Stomach smooth muscle (tissue), 2 donors: Measurements from ENCODE around the gene E2F4.

Source experiments
- H3K27ac ChIP-seq: one replicate; pipeline ENCODE4 v1.7.0; 2013; ENCODE audit warnings: mild to moderate bottlenecking, low read length, inconsistent platforms
- H3K27me3 ChIP-seq, 2 donors: one replicate each; pipeline ENCODE4 v1.7.0; 2013; ENCODE audit warnings: low read length in 2 of 2; ENCODE audit not compliant: insufficient read depth in 2 of 2, control insufficient read depth in 1 of 2
- H3K36me3 ChIP-seq, 2 donors: one replicate each; pipeline ENCODE4 v1.7.0; 2013; ENCODE audit warnings: low read length in 2 of 2; ENCODE audit not compliant: control insufficient read depth in 2 of 2, insufficient read depth in 2 of 2
- H3K4me1 ChIP-seq: one replicate; pipeline ENCODE4 v1.7.0; 2013; ENCODE audit warnings: low read length; ENCODE audit not compliant: control insufficient read depth, insufficient read depth
- H3K4me3 ChIP-seq, 2 donors: one replicate each; pipeline ENCODE4 v1.7.0; 2013; ENCODE audit warnings: low read length in 2 of 2
- H3K9ac ChIP-seq, 2 donors: one replicate each; pipeline ENCODE4 v1.7.0; 2013; ENCODE audit warnings: low read length in 2 of 2, mild to moderate bottlenecking in 1 of 2
- H3K9me3 ChIP-seq, 2 donors: one replicate each; pipeline ENCODE4 v1.7.0; 2013; ENCODE audit warnings: low read length in 2 of 2; ENCODE audit not compliant: control insufficient read depth in 2 of 2
- donor health status: healthy.
- donor health status: Pancreatic carcinoma.

The E2F4 gene, protein sequence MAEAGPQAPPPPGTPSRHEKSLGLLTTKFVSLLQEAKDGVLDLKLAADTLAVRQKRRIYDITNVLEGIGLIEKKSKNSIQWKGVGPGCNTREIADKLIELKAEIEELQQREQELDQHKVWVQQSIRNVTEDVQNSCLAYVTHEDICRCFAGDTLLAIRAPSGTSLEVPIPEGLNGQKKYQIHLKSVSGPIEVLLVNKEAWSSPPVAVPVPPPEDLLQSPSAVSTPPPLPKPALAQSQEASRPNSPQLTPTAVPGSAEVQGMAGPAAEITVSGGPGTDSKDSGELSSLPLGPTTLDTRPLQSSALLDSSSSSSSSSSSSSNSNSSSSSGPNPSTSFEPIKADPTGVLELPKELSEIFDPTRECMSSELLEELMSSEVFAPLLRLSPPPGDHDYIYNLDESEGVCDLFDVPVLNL

DNA sequence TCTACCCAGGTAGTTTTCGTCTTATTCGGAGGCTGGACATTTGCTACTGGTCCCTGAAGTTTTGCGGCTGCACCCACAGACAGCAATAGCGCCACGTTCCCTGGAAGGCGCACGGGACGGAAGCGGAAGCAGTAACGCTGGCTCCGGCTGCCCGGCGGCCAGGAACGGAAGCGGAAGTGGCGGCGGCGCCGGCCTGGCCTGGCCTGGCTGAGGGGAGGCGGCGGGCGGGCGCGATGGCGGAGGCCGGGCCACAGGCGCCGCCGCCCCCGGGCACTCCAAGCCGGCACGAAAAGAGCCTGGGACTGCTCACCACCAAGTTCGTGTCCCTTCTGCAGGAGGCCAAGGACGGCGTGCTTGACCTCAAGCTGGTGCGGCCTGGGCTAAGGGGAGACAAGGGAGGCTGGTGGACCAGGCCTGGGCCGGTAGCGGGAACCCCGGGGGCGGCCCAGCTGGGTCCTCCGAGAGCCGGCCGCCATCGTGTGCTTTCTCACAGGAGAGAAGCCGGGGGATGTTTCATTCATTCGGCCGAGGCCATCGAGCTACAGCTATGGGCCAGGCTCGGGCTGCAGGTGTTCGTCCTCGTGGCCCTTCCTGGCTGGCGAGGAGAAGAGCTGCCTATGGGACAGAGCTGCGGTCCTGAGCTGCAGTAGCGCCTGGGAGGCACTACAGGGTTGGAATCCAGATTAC lies at the start of gene E2F4:
TSS of gene E2F4 (plus strand) at position 161 of the 687 bp plus-strand sequence. CDS start at position 234, 73 bp downstream.
- Histone ChIP-seq H3K9ac (peak within 1 kb of the TSS; percentile 96 to 99), H3K27me3 (no peaks in the 10 kb centered on the region), H3K27ac (peak within 1 kb of the TSS; percentile 55), H3K36me3 (peaks cover 28 to 35% of the 10 kb centered on the region in 2 donors), H3K4me3 (peak within 1 kb of the TSS; percentile 97 to 100), H3K4me1 (peaks cover 27% of the 10 kb centered on the region), H3K9me3 (no peaks in the 10 kb centered on the region)

DNA sequence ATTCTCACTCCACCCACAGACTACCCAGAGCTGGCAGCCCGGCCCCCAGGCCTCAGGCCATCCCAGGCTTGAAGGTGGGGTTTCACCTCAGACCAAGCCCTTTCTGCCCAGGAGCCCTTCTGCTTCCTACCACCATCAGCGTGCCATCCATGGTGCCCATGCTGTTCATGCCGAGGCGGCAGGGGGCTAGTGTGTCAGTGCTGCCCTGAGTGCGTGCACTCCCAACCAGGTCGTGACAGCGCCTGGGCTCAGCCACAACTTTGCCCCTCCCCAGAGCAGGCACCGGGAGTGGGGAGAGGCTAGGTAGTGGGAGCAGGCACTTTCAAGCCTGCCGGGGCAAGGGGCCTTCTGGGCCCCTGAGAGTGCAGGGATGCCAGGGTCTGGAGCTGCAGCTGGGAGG lies 49.6 kb upstream of the E2F4 start:
- Histone ChIP-seq H3K27ac (no peak overlapping the region), H3K9ac (no peak overlapping the region), H3K9me3 (no peaks in the 10 kb centered on the region), H3K4me3 (no peak overlapping the region), H3K4me1 (no peaks in the 10 kb centered on the region), H3K27me3 (no peaks in the 10 kb centered on the region), H3K36me3 (peaks cover 54 to 85% of the 10 kb centered on the region in 2 donors)

DNA sequence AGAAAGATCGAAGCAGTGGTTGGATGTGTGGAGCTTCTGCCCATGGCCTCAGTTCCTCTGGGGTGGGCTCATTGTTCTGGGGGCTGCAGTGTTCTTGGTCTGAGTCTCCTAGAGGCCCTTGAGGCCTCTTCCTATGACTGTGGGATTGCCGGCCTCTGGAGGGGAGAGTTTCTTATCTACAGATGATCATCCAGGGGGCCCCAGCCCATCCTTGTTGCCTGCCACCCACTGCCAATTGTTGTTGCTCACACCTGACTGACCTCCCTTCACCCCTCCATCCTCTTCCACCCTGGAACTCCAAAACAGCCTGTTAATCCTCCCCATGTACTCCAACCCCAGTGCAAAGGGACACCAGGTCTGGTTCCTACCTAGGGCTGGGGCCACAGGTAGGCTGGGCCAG lies 47.0 kb upstream of the E2F4 start:
- Histone ChIP-seq H3K27ac (no peak overlapping the region), H3K4me1 (no peaks in the 10 kb centered on the region), H3K27me3 (no peaks in the 10 kb centered on the region), H3K9me3 (no peaks in the 10 kb centered on the region), H3K4me3 (no peak overlapping the region), H3K36me3 (peaks cover 47 to 77% of the 10 kb centered on the region in 2 donors), H3K9ac (no peak overlapping the region)

DNA sequence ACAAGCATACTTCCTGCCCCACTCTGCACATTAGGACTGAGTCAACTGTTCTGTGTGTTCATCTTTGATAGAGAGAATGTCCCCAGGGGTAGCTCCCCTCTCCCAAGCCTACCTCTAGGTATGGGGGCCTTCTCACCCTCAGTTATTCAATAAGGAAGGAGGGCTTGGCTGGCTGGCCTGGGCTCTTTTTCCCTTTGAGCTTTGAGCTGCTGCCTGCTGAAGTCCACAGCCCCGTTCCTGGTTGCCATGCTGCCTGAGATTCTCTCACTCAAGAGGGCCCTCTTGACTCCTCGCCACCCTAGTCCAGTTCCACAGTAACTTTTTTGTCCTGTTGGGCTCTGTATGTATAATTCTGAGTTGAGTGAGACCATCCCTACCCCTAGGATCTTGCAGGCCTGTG lies 46.2 kb upstream of the E2F4 start:
- H3K9me3 ChIP-seq, result no peaks in the 10 kb centered on the region
- no peak overlapping the region for H3K9ac ChIP-seq
- H3K27me3 ChIP-seq, result no peaks in the 10 kb centered on the region
- peaks cover 40 to 69% of the 10 kb centered on the region in 2 donors for H3K36me3 ChIP-seq
- H3K27ac ChIP-seq, result no peak overlapping the region
- H3K4me1 ChIP-seq, result peaks cover 1% of the 10 kb centered on the region
- H3K4me3 ChIP-seq, result no peak overlapping the region

DNA sequence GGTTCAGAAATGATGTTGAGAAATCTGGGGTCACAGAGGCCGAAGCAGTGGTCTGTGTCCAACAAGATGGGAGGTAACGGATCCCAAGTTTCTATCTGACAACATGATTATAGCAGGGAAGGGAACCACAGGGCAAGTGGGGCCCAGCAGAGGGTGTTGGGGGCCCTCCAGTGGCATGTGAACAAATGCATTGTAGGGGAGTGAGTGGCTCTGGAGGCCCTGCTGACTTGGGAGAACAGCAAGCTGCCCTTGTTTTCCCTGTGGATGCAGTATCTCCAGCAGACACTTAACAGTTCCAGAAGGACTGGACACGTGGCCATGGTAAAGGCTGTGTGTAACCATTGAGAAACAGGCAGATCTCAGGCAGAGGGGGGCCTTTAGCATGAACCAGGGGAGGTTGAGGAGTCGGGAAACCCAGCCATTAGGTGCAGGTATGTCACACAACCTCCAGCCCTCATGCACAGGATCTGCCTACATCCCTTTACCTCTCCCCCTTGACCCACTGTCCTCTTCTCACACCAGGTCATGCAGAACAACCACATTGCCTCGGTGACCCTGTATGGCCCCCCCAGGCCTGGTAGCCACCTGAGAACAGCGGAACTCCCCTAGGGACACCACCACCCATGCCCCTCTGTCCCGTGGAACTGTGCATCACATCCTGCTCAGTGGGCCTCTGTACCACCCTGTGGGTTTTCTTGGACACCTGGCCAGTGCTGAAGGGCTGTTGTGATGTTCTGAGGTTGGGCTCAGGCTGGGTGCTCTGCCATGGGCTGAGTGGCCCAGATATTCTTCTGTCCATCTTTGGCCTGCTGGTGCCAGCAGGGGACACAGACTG lies 45.2 kb upstream of the E2F4 start:
- no peak overlapping the region for H3K27ac ChIP-seq
- peaks cover 10% of the 10 kb centered on the region for H3K4me1 ChIP-seq
- no peaks in the 10 kb centered on the region for H3K9me3 ChIP-seq
- no peak overlapping the region for H3K9ac ChIP-seq
- no peak overlapping the region for H3K4me3 ChIP-seq
- peaks cover 30 to 59% of the 10 kb centered on the region in 2 donors for H3K36me3 ChIP-seq
- H3K27me3 ChIP-seq, result no peaks in the 10 kb centered on the region

DNA sequence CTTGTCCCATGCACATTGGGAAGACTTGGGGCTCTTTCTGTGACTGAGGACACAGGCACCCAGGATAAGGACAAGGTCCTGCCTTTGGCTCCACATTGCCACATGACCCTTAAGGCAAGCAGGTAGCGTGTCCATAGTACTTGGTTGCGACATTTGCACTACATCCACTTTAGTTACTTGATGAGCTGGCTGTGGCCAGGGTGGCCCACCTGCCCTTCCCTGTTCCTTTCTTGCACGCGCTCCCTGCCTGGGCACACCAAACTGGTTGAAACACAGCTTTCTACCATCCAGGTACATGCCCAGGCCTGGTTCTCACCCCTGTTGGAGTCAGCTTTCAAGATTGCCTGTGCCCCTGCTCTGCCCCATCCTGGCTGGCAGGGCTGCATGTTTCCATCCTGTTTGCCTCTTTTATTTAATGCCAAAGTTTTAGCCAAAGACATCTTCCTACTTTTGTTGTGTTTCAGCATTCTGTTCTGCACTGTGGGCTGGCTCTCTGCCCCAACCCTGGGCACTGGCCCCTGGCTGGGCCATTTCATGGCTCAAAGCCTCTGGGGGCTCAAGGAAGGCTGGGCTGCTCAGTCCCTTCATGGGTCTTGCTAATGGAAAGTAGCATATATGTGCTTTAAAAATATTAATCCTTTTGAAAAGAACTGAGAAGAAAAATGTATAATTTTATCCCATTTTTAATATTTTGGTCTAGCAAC lies 44.4 kb upstream of the E2F4 start:
- peaks cover 27 to 52% of the 10 kb centered on the region in 2 donors for H3K36me3 ChIP-seq
- no peaks in the 10 kb centered on the region for H3K9me3 ChIP-seq
- H3K9ac ChIP-seq, result no peak overlapping the region

DNA sequence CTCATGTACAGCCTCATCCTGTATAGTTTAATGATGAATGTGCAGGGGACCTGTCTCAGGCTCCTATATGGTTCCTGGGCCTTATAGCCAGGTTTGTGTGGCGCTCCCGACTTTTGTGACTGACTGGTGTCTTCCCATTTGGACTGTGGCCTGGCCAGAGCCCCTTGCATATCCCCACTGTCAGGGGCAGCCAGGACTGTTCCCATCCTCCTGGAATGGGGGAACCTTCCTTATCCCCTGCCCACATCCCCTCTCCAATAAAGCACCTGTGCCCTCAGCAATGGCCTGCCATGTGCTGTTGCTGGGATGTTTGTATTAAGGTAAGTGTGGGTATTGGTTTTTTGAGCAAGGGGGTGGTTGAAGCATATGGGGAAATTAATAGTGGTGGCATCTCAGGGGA lies 43.7 kb upstream of the E2F4 start:
- Histone ChIP-seq H3K27me3 (peaks cover 0 to 2% of the 10 kb centered on the region in 2 donors), H3K9ac (no peak overlapping the region), H3K4me1 (peaks cover 10% of the 10 kb centered on the region), H3K36me3 (peaks cover 27 to 48% of the 10 kb centered on the region in 2 donors), H3K9me3 (no peaks in the 10 kb centered on the region), H3K27ac (no peak overlapping the region), H3K4me3 (no peak overlapping the region)

More for the DNA sequence above, 44.4 kb upstream of the E2F4 start:
- Histone ChIP-seq H3K4me3 (no peak overlapping the region), H3K4me1 (peaks cover 10% of the 10 kb centered on the region), H3K27me3 (no peaks in the 10 kb centered on the region), H3K27ac (no peak overlapping the region)

DNA sequence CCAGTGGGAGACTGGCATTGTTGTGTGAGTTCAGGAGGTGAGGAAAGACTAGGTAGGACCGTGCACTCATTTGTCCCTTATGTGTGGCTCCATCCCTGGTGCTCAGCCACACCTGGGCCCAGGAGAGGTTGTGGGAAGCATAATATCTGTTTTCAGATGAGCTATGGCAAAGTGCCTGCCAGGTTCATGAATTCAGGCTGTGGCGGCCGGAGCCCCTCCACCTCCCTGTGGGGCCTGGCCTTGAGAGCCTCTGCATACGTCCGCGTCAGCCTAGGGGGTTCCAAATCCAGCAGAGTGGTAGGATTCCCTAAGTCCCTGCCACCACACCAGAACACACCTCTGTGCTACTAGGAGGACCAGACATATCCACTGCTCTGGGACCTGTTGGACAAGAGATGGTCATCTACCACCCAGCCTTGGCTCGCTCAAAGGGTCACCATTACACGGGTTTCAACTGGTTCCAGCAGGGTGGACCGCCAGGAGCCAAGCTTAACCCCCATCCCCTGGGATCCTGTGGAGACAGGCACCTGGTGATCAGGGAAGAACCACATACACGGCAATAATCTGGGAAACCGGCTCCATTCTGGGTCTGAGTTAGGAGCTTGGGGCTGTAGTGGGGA lies 43.2 kb upstream of the E2F4 start:
- H3K4me1 ChIP-seq, result peaks cover 10% of the 10 kb centered on the region
- no peaks in the 10 kb centered on the region for H3K9me3 ChIP-seq
- H3K36me3 ChIP-seq, result peaks cover 27 to 44% of the 10 kb centered on the region in 2 donors
- H3K27me3 ChIP-seq, result peaks cover 0 to 2% of the 10 kb centered on the region in 2 donors
- no peak overlapping the region for H3K4me3 ChIP-seq
- H3K9ac ChIP-seq, result no peak overlapping the region
- H3K27ac ChIP-seq, result no peak overlapping the region

DNA sequence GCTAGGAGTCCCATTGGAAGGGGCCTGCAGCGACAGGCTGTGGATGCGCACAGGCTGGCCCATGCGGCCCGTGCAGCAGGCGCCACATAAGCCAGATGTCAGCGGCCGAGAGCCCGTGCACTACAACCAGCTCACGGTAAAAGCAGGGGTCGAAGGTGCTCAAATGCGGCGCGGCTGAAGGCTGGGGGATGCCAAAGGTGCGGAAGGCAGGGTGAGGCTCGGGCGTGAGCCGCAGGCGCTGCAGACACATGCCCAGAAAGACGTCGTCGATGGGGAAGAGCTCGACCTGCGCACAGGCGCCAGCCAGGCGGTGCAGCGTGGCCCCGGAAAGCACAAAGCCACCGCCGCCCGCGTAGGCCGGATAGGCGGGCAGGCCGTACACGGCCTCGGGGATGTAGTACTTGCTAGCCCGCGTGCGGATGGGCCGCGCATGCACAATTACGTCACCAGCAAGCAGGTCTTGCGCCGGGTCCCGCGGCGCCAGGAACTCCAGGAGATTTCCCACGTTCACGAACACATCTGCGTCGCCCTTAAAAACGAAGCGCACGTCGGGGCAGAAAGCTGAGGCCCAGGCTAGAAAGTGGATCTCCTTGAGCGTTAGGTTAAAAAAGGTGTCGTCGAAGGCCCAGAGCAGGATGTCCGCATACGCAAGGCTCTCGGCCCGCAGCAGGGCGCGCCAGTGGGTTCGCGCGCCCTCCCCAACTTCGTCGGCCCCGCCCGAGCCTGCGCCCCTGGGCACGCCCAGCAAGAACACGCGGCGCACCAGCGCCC lies 42.5 kb upstream of the E2F4 start:
- H3K4me3 ChIP-seq, result peak overlapping the region in 1 of 2 donors; percentile 77

More for the DNA sequence above, 42.5 kb upstream of the E2F4 start:
- H3K27ac ChIP-seq, result no peak overlapping the region
- peaks cover 22 to 38% of the 10 kb centered on the region in 2 donors for H3K36me3 ChIP-seq
- H3K9ac ChIP-seq, result no peak overlapping the region
- peaks cover 2 to 9% of the 10 kb centered on the region in 2 donors for H3K27me3 ChIP-seq
- no peaks in the 10 kb centered on the region for H3K9me3 ChIP-seq
- H3K4me1 ChIP-seq, result peaks cover 13% of the 10 kb centered on the region
